Muscle of arm (tissue), 12 donors: ENCODE data around the gene MATN3. TPM values are rescaled to one million over a fixed set of nuclear protein-coding genes. Genes with fewer than 3 reads are reported as not detected.
A peak's percentile ranks its signal among the peaks of the same experiment; 100 is the strongest.

ENCODE experiments used
- DNase-seq: peaks from one replicate; pipeline ENCODE4 v3.0.0-alpha.2; 2013
- polyA plus RNA-seq, 12 donors: library from polyadenylated mRNA; unstranded; fragments of 120-200 nt; gene quantifications; one replicate each; pipeline ENCODE4 v1.2.1, GENCODE V29; 2013; ENCODE audit not compliant: insufficient read length in 12 of 12

MATN3 gene
- polyA plus RNA-seq, 12 donors: 0.48 to 1.7 (median 1.2) TPM; not detected in 2

GRCh38 chr2:20037660-20038059, 25.2 kb upstream of the MATN3 start:
- no peak for DNase-seq

DNA sequence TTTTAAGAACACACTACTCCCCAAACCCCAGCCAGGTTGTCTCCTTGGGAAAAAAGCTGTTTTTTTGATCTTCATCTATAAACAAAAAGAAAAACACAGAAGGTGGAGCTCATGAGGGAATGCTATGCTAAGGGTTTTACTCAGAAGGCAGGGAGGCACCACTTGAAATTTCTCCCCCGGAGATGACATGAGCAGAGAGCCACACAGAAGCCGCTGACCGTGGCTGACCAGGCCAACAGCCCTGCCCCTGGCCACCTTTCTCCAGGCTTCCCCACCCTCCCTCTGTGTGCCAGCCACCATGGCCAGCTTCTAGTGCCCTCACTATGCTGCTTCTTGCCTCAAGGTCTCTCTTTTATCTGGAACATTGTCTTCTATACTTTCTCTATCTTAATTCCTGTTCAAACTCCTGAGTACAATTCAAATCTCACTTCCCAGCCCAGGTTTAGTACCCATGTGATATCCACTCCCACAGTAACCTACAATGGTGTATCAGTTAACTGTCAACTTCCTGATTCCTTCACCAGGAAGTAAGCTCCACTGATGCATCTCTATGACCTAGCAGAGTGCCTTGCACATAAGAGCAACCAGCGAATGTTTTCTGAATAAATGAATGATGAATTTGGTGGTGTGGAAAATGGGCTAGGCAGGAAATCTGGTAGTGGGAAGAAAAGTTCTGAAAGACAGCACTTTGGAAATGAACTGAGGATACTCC, 23.6 kb upstream of the MATN3 start:
- DNase-seq: no peak

GRCh38 chr2:20034821-20035220, 22.4 kb upstream of the MATN3 start:
- no peak for DNase-seq

GRCh38 chr2:20034218-20034617, 21.8 kb upstream of the MATN3 start:
- no peak for DNase-seq

- no peak for DNase-seq
Observed at GRCh38 chr2:20033322-20033721, 20.9 kb upstream of the MATN3 start.

DNA sequence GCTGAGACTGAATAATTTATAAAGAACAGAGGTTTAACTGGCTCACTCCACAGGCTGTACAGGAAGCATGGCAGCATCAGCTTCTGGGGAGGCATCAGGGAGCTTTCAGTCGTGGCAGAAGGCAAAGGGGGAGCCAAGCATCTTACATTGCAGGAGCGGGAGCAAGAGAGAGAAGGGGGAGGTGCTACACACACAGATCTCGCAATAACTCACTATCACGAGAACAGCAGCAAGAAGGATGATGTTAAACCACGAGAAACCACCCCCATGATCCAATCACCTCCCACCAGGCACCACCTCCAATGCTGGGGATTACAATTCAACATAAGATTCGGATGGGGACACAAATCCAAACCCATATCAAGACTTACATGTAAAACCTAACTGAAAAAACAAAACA, 17.8 kb upstream of the MATN3 start:
- no peak for DNase-seq

GRCh38 chr2:20027705-20028434, 15.4 kb upstream of the MATN3 start:
- no peak for DNase-seq

- DNase-seq: no peak
Observed at GRCh38 chr2:20027260-20027677, 14.8 kb upstream of the MATN3 start.

GRCh38 chr2:20025065-20025786, 12.8 kb upstream of the MATN3 start:
- DNase-seq: no peak

GRCh38 chr2:20023688-20024087, 11.2 kb upstream of the MATN3 start:
- DNase-seq: no peak

- DNase-seq: no peak
Observed at GRCh38 chr2:20021405-20022009, 9.0 kb upstream of the MATN3 start.

DNA sequence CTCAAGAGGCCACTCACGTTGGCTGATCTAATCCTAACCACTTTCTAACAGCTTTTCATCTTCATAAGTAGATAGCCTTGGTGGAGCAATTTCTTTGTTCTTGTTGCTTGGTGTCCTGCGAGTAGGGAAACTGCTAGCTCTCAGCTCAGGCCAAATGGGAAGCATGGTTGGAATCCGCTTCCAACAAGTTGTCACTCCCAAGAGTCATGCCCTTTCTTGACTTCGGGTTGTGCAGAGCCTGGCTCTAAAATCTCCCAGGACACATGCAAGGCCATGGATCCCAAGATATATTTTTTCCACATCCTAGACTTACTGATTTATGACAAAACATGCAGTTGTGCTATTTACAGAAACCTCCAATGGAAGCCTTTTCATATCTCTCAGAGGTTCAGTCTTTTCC, 7.3 kb upstream of the MATN3 start:
- no peak for DNase-seq

DNA sequence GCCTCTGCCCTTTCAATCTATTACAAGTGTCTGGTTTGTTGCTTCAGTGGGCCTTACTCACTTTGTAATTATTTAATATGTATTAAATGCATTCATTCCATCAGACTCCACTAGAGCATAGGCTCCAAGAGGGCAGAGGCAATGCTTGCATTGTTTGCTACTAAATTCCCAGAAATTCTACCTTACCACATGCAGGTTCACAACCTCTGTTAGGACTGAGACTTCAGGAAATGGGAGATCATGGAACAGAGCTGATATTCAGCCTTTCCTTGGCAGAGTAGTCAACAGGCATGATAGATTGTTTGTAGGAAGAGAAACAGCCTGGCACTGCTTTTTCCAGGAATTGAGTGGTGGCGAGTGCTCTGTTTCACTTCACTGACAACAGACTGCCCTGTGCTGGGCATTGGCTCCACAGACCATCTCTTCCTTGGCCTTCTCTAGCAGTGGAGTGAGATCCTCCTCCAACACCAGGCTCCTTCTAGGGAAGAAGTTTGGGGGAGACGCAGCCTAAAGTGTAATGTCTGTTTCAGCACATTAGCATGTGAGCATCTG, 6.2 kb upstream of the MATN3 start:
- DNase-seq: no peak

DNA sequence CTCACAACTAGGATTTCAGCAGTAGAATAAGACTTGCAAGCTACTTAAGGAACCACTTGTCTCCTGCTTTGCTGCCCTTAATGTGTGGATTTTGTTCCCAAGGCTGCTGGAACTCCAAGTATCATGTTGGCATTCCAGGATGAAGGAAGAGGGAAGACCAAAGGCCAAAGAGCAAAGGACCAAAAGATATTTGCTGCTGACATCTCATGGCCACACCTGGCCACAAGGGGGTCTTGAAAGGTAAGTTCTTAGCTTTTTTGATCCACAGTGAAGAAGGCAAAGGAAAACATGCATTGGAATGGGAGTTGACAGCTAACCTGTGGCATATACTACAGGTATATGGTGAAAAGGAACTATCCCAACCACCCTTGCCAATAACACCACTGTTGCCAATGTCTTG, 3.9 kb upstream of the MATN3 start:
- no peak for DNase-seq

GRCh38 chr2:20015482-20016083, 3.1 kb upstream of the MATN3 start:
- DNase-seq: peak; percentile 53

DNA sequence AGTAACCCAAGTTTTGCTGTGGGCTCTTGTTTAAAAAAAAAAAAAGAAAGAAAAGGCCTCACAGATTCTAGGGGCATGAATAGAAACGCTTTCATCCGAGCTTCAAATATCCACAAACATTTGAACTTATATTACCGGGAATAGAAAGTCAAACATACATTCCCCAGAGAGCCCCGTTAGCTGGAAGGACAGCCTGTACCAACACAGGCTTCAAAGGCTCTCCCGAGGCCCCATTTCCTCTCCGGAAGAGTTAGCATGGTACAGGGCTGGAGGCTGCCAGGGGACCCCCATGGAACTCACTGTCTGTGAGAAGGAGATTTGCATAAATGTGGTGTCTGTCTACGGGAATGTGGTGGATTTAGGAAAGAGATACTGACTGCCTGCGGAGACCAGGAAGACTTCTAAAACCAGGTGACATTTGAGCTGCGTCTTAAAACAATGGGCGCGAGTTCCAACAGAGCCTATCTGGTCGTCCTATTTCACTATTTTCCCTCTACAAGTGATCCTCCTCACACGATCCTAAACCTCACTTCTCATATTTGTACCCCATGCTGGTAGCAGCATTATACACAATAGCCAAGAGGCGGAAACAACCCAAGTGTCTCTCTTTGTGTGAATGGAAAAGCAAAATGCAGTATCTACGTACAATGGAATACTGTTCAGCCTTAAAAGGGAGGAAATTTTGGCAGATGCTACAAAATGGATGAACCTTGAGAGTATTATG, 820 bp upstream of the MATN3 start:
- no peak for DNase-seq

DNA sequence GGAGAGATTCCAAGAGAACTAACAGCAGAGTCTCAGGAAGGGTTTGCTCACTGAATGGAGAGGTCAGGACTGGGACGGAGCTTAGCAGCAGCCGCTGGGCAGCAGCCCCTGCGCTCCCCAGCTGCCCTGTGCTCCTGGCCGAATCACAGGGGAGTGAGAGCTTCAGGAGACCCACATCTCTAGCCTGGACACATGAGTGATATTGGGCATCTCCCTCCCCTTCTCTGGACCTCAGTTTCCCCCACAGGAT, 511 bp downstream of the MATN3 start:
- no peak for DNase-seq

- no peak for DNase-seq
Observed at GRCh38 chr2:20011276-20012031, 1.0 kb downstream of the MATN3 start.

GRCh38 chr2:20008703-20009102, 3.8 kb downstream of the MATN3 start:
- no peak for DNase-seq

- DNase-seq: no peak
Observed at GRCh38 chr2:20005891-20006470, 6.5 kb downstream of the MATN3 start.
